Measurements from ENCODE around the gene KRT14. TPM values are rescaled to one million over a fixed set of nuclear protein-coding genes. Genes with fewer than 3 reads are reported as not detected.
"Not testable (repeated sequence)": the region's sequence is repeated elsewhere in the genome, so short reads cannot be mapped to it uniquely, and the experiment has no call there.

Gene KRT14
- total RNA-seq (2014; rRNA removed; shearing (Covaris generic)), result not detected in 2 replicates

- DNase-seq (ENCODE audit: low spot score), result no peak
Observed at GRCh38 chr17:41586863-41587495, at the start of gene KRT14. Gene KRT14 (minus strand): TSS chr17:41586895. CDS start chr17:41586834, 61 bp downstream.

GRCh38 chr17:41635121-41636097 lies 48.7 kb upstream of the KRT14 start:
- peak; percentile 87 for DNase-seq (ENCODE audit: low spot score)

GRCh38 chr17:41634639-41635038 lies 47.9 kb upstream of the KRT14 start:
- no peak for DNase-seq (ENCODE audit: low spot score)

- no peak for DNase-seq (ENCODE audit: low spot score)
Observed at GRCh38 chr17:41633556-41634199, 47.0 kb upstream of the KRT14 start.

- no peak for DNase-seq (ENCODE audit: low spot score)
Observed at GRCh38 chr17:41632482-41633105, 45.9 kb upstream of the KRT14 start.

GRCh38 chr17:41631898-41632285 lies 45.2 kb upstream of the KRT14 start:
- no peak for DNase-seq (ENCODE audit: low spot score)

GRCh38 chr17:41631025-41631897 lies 44.6 kb upstream of the KRT14 start:
- no peak for DNase-seq (ENCODE audit: low spot score)

GRCh38 chr17:41629826-41630670 lies 43.4 kb upstream of the KRT14 start:
- no peak for DNase-seq (ENCODE audit: low spot score)

GRCh38 chr17:41629316-41629715 lies 42.6 kb upstream of the KRT14 start:
- DNase-seq (ENCODE audit: low spot score), result no peak

- DNase-seq (ENCODE audit: low spot score), result not testable (repeated sequence)
Observed at GRCh38 chr17:41628621-41629255, 42.0 kb upstream of the KRT14 start.

GRCh38 chr17:41628073-41628370 lies 41.3 kb upstream of the KRT14 start:
- DNase-seq (ENCODE audit: low spot score), result not testable (repeated sequence)

GRCh38 chr17:41627316-41628072 lies 40.8 kb upstream of the KRT14 start:
- no peak for DNase-seq (ENCODE audit: low spot score)

GRCh38 chr17:41626914-41627295 lies 40.2 kb upstream of the KRT14 start:
- not testable (repeated sequence) for DNase-seq (ENCODE audit: low spot score)

- not testable (repeated sequence) for DNase-seq (ENCODE audit: low spot score)
Observed at GRCh38 chr17:41626028-41626913, 39.6 kb upstream of the KRT14 start.

- DNase-seq (ENCODE audit: low spot score), result peak; percentile 83
Observed at GRCh38 chr17:41625602-41626001, 38.9 kb upstream of the KRT14 start.

- DNase-seq (ENCODE audit: low spot score), result peak; percentile 89
Observed at GRCh38 chr17:41624208-41625101, 37.8 kb upstream of the KRT14 start, which contains the start of gene KRT17. Gene KRT17 (minus strand): TSS chr17:41624575. CDS start chr17:41624509, 66 bp downstream.

All from H4 (cell line).